Measurements from ENCODE around the gene SFT2D3. TPM values are rescaled to one million over a fixed set of nuclear protein-coding genes. Genes with fewer than 3 reads are reported as not detected.

The SFT2D3 gene
- total and polyA plus RNA-seq, 5 donors, result 3.3 to 5.0 (median 4.1) TPM

- no peaks in the 10 kb centered on the region for H3K27me3 ChIP-seq (ENCODE audit: control insufficient read depth, insufficient read depth)
- H3K9me3 ChIP-seq (ENCODE audit: control insufficient read depth, low read length), result no peaks in the 10 kb centered on the region
- peak overlapping the region; percentile 94 for H3K27ac ChIP-seq (ENCODE audit: low read length)
- H3K4me3 ChIP-seq (ENCODE audit: low read length), result no peak overlapping the region
- ATAC-seq (no peak), DNase-seq (no peak)
- WGBS, result 79% methylated on average over 8 of the region's 8 CpGs
- intact Hi-C loops (cut with DNase I), result no loop called here
- H3K4me1 ChIP-seq (ENCODE audit: control insufficient read depth, insufficient read depth, low read length), result peaks cover 27% of the 10 kb centered on the region
Measured at GRCh38 chr2:127665267-127665893, 35.9 kb upstream of the SFT2D3 start.

- Histone ChIP-seq H3K9me3 (ENCODE audit: control insufficient read depth, low read length) (no peaks in the 10 kb centered on the region), H3K4me1 (ENCODE audit: control insufficient read depth, insufficient read depth, low read length) (peaks cover 12% of the 10 kb centered on the region), H3K27me3 (ENCODE audit: control insufficient read depth, insufficient read depth) (no peaks in the 10 kb centered on the region), H3K27ac (ENCODE audit: low read length) (no peak overlapping the region), H3K4me3 (ENCODE audit: low read length) (no peak overlapping the region)
- no peak for DNase-seq
- ATAC-seq, result no peak
- WGBS, result 67% methylated on average over 7 of the region's 7 CpGs
- intact Hi-C loops (cut with DNase I), result no loop called here
Measured at GRCh38 chr2:127669056-127669455, 32.2 kb upstream of the SFT2D3 start.

DNA sequence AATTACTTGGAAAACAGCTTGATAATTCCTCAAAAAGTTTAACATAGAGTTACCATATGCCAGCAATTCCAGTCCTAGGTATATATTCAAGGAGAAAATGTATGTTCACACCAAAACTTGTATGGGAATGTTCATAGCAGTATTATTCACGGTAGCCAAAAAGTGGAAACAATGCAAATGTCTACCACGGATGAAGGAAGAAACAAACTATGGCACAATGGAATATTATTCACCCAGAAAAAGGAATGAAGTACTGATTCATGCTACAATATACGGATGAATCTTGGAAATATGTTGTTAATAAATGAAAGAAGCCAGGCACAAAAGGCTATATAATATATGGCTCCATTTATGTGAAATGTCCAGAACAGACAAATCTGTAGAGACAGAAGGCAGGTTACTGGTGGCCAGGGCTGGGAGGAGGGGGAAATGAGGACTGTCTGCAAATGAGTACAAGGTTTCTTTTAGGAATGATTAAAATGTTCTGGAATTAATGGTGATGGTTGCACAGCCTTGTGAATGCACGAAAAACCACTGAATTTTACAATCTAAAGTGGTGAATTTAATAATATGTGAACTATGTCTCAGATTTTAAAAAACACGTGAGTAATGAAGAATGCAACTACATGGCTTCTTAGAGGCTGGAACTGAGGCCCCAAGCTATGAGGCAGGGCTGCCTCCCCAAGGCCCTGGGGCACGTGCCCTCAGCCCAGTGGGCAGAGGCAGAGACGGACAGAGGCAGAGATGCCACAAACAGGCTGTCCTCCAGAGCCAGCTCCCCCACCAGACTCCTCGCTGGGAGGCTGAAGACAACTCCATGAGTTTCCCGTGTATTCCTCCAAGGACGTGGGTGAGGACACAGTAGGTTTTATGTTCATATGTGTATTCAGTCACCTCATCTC is 31.0 kb upstream of the SFT2D3 start:
- ATAC-seq, result no peak
- peak overlapping the region; percentile 33 for H3K27ac ChIP-seq (ENCODE audit: low read length)
- no peak for DNase-seq
- no peaks in the 10 kb centered on the region for H3K27me3 ChIP-seq (ENCODE audit: control insufficient read depth, insufficient read depth)
- no peak overlapping the region for H3K4me3 ChIP-seq (ENCODE audit: low read length)
- peaks cover 11% of the 10 kb centered on the region for H3K4me1 ChIP-seq (ENCODE audit: control insufficient read depth, insufficient read depth, low read length)
- intact Hi-C loops (cut with DNase I), result no loop called here
- 74% methylated on average over 10 of the region's 10 CpGs for WGBS
- no peaks in the 10 kb centered on the region for H3K9me3 ChIP-seq (ENCODE audit: control insufficient read depth, low read length)

DNA sequence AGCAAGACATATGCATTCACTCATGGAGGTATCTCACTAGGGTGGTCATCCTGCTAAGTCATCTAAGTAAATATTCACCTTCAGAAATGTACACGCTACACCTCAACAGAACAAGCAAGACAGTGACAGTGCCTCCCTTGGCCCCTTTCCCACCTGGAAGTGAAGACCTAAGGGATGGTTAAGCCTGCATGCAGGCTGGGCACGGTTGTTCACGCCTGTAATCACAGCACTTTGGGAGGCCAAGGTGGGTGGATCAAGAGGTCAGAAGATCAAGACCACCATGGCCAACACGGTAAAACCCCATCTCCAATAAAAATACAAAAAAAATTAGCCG is 30.4 kb upstream of the SFT2D3 start:
- ATAC-seq, result no peak
- intact Hi-C loops (cut with DNase I), result no loop called here
- no peaks in the 10 kb centered on the region for H3K27me3 ChIP-seq (ENCODE audit: control insufficient read depth, insufficient read depth)
- H3K4me3 ChIP-seq (ENCODE audit: low read length), result no peak overlapping the region
- H3K9me3 ChIP-seq (ENCODE audit: control insufficient read depth, low read length), result no peaks in the 10 kb centered on the region
- 86% methylated on average over 5 of the region's 5 CpGs for whole genome bisulfite sequencing
- peak in 1 of 3 donors; percentile 51 for DNase-seq
- peak overlapping the region; percentile 44 for H3K27ac ChIP-seq (ENCODE audit: low read length)
- peaks cover 8% of the 10 kb centered on the region for H3K4me1 ChIP-seq (ENCODE audit: control insufficient read depth, insufficient read depth, low read length)

DNA sequence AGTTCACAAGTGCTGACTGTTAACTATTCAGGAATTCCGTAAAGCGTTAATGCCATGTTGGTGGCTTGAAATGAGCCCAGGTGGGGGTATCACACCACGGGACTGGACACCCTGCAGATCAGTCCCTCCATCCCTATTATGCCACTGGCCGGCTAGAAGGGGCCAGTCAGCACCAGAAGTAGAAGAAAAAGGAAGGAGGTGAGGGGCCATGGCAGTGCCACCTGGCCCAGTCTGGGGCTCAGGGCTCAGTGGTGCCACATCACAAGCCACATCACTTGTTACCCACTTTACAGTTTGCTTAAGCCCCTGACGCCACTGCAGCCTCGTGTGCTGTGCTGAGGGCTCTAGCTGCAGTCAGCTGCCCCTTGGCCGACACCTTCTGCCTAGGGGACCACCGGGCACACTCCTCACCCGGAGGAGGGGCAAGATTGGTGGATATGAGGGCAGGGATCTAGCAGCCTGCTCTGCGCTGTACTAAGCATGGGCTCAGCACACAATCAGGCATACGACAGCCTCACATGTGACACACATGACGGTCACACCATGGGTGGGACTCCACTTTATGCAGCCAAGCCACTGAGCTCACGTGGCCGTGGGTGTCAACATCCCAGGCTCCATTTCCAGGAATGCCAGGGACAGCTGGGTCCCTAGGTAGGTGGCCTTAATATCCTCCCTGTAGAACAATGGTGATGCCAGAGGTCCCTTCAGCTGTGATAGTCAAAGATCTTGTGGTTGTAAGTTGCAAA is 29.6 kb upstream of the SFT2D3 start:
- WGBS, result 61% methylated on average over 14 of the region's 14 CpGs
- Histone ChIP-seq H3K27me3 (ENCODE audit: control insufficient read depth, insufficient read depth) (no peaks in the 10 kb centered on the region), H3K4me1 (ENCODE audit: control insufficient read depth, insufficient read depth, low read length) (peaks cover 8% of the 10 kb centered on the region), H3K27ac (ENCODE audit: low read length) (peak overlapping the region; percentile 94), H3K9me3 (ENCODE audit: control insufficient read depth, low read length) (no peaks in the 10 kb centered on the region), H3K4me3 (ENCODE audit: low read length) (no peak overlapping the region)
- ATAC-seq, result no peak
- peak in 1 of 3 donors; percentile 35 for DNase-seq
- intact Hi-C loops (cut with DNase I), result no loop called here

DNA sequence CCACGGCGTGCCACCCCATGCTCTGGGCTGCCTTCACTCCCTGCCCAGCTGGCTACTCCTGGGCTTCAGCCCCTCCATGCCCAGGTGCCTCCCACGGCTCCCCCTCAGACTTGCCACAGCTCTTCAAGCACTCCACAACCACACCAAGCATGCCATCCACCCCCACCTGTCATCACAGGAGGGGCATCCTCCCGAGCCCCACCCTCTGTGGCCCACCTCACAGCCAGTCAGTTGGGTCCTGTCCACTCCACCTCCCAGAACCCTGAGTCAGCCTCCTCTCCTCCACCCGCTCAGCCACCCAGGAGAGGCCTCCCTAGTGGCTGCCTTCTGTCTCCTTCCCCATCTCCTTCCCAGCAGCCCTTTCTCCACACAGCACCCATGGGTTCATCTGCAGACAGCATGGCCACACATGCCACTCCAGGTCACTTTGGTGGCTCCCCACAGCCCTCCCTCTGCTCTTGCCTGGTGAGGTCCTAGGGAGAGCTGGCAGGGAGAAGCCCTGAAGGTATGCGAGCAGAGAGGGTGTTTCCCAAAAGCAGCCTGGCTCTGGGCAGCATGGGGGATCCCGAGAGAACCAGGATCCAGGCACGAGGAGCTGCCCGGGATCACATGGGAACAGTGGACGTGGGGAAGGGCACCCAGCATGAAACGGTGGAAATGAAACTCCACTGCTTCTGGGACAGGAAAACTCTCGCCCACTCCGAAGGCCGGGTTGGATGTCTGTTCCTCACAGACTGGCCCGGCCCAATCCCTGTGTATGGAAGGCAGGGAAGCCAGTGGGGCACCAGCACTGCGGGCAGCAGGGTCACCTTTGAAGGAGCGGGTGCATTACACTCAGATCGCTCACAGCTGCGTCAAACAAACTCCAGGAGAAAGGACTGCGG is 28.7 kb upstream of the SFT2D3 start:
- peak overlapping the region; percentile 77 for H3K4me3 ChIP-seq (ENCODE audit: low read length)
- no peaks in the 10 kb centered on the region for H3K27me3 ChIP-seq (ENCODE audit: control insufficient read depth, insufficient read depth)
- no peaks in the 10 kb centered on the region for H3K9me3 ChIP-seq (ENCODE audit: control insufficient read depth, low read length)
- WGBS, result 53% methylated on average over 20 of the region's 20 CpGs
- intact Hi-C loops (cut with DNase I), result no loop called here
- peak overlapping the region; percentile 94 for H3K27ac ChIP-seq (ENCODE audit: low read length)
- DNase-seq (peak in 1 of 3 donors; percentile 58), ATAC-seq (peak; percentile 3 to 4)
- H3K4me1 ChIP-seq (ENCODE audit: control insufficient read depth, insufficient read depth, low read length), result peaks cover 9% of the 10 kb centered on the region

DNA sequence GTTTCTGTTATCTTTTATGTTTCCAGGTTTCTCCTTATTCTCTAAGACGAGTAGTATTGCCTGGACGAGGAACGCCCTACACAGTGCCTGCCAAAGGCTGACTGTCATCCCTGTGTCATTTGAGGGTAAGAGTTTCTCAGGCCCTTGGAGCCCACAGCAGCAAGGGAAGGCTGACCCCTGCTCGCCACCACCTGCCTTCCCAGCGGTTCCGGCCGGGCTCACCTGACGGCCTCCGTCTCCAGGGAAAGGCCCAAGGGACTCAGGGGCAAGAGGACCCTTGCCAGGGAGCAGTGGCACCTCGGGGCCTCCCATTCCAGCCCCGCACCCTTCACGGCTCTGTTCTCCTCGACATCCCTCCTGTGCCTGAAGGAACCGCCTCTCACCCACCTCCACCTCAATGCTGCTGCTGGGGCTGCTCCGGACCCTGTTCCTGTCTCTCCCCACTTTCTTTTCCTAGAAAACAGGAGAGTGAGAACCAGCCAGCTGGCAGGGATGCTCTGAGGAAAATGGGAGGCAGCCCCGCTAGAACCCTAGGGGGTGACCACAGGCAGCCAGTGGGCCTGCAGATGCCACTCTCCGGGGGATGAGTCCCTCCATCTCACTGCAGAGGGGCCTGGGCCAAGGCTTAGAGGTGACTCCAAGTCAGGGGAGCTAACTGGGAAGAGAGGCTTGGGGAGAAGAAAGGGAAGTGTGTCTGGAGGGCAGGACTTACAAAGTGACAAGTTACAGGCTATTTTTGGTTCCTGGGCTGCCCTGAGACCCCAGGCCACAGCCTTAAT is 27.8 kb upstream of the SFT2D3 start:
- ATAC-seq (peak in 1 of 2 donors; percentile 59), DNase-seq (peak in 1 of 3 donors; percentile 63)
- no peaks in the 10 kb centered on the region for H3K9me3 ChIP-seq (ENCODE audit: control insufficient read depth, low read length)
- peak overlapping the region; percentile 94 for H3K27ac ChIP-seq (ENCODE audit: low read length)
- peak overlapping the region; percentile 77 for H3K4me3 ChIP-seq (ENCODE audit: low read length)
- H3K27me3 ChIP-seq (ENCODE audit: control insufficient read depth, insufficient read depth), result no peaks in the 10 kb centered on the region
- H3K4me1 ChIP-seq (ENCODE audit: control insufficient read depth, insufficient read depth, low read length), result peaks cover 9% of the 10 kb centered on the region
- WGBS, result 50% methylated on average over 17 of the region's 17 CpGs
- intact Hi-C loops (cut with DNase I), result no loop called here

DNA sequence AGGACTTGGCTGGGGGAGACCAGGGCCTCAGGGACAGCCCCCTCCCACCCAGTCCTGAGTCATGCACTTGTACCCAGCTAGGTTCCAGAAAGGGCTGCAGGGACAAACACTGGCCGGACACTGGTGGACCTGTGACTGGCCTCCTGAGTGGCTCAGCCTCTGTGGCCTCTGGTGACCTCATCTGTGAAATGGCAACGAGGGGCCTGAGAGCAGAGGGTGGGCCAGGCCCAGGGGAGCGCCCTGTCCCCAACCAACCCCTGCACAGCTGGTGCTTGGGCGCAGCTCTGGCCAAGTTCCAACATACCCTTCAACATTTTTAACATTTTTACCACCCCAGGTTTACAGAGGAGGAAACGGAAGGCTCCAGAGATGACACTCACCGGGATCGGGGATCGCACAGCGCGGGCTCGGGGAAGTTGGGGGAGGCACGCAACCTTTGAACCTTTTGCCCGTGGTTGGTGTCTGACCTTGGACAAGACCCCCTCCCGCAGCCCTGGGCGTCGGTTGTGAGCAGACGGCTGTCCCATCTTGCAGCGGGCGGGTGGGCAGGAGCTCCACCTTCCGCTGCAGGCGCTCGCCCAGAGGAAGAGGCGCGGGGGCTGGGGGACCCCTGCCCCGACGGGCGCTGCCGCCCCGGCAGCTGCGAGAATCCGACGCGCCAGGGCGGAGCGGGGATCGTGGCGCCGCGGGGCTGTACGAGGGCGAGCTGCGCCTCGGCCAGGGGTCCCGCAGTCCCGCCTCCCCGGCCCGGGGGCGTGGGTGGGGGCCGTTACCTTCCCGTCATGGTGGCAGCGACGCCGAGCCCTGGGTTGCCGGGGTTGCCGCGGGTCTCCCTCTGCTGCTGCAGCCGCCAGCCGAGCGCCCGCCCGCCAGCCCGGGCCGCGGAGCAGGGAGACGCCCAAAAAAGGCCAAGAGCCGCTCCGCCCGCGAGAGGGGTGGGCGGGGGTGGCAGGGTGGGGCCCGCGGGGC is 26.8 kb upstream of the SFT2D3 start:
- ATAC-seq (peak; percentile 47 to 50), DNase-seq (peak; percentile 65 to 86 (median 84))
- Histone ChIP-seq H3K27ac (ENCODE audit: low read length) (peak overlapping the region; percentile 94), H3K9me3 (ENCODE audit: control insufficient read depth, low read length) (no peaks in the 10 kb centered on the region), H3K4me1 (ENCODE audit: control insufficient read depth, insufficient read depth, low read length) (peaks cover 8% of the 10 kb centered on the region), H3K4me3 (ENCODE audit: low read length) (peak overlapping the region; percentile 77), H3K27me3 (ENCODE audit: control insufficient read depth, insufficient read depth) (no peaks in the 10 kb centered on the region)
- intact Hi-C loops (cut with DNase I), result no loop called here
- WGBS, result 4% methylated on average over 72 of the region's 72 CpGs
